GM19328 (cell line): Measurements from ENCODE around the gene ASPN.

Experiments
- ATAC-seq: cut with Tn5 transposase; IDR thresholded peaks from one replicate; pipeline ENCODE4 v1.9.1; 2021; ENCODE audit warnings: mild to moderate bottlenecking, moderate library complexity; ENCODE audit not compliant: unreplicated experiment

ASPN gene

GRCh38 chr9:92482329-92482728, at the start of gene ASPN:
Gene ASPN (minus strand): TSS chr9:92482506.
- no peak for ATAC-seq

- ATAC-seq: no peak
Measured at GRCh38 chr9:92530893-92531292, 48.6 kb upstream of the ASPN start.

- ATAC-seq: no peak
Measured at GRCh38 chr9:92529124-92529523, 46.8 kb upstream of the ASPN start.

- ATAC-seq: no peak
Measured at GRCh38 chr9:92528522-92528849, 46.2 kb upstream of the ASPN start.

- ATAC-seq: no peak
Measured at GRCh38 chr9:92527832-92528521, 45.7 kb upstream of the ASPN start.

GRCh38 chr9:92527291-92527828, 45.1 kb upstream of the ASPN start:
- no peak for ATAC-seq

- no peak for ATAC-seq
Measured at GRCh38 chr9:92525306-92525705, 43.0 kb upstream of the ASPN start.

- no peak for ATAC-seq
Measured at GRCh38 chr9:92524881-92525280, 42.6 kb upstream of the ASPN start.

- no peak for ATAC-seq
Measured at GRCh38 chr9:92522983-92523970, 41.0 kb upstream of the ASPN start.

GRCh38 chr9:92520837-92521236, 38.5 kb upstream of the ASPN start:
- no peak for ATAC-seq

- no peak for ATAC-seq
Measured at GRCh38 chr9:92518199-92518598, 35.9 kb upstream of the ASPN start.

GRCh38 chr9:92517046-92517445, 34.7 kb upstream of the ASPN start:
- no peak for ATAC-seq

- no peak for ATAC-seq
Measured at GRCh38 chr9:92516521-92516920, 34.2 kb upstream of the ASPN start.

GRCh38 chr9:92514635-92515034, 32.3 kb upstream of the ASPN start:
- no peak for ATAC-seq

- ATAC-seq: no peak
Measured at GRCh38 chr9:92513349-92513748, 31.0 kb upstream of the ASPN start.

- ATAC-seq: no peak
Measured at GRCh38 chr9:92512622-92513021, 30.3 kb upstream of the ASPN start.

GRCh38 chr9:92510747-92511146, 28.4 kb upstream of the ASPN start:
- no peak for ATAC-seq

GRCh38 chr9:92509050-92509449, 26.7 kb upstream of the ASPN start:
- no peak for ATAC-seq

- no peak for ATAC-seq
Measured at GRCh38 chr9:92508018-92508820, 25.9 kb upstream of the ASPN start.

GRCh38 chr9:92507496-92507895, 25.2 kb upstream of the ASPN start:
- ATAC-seq: no peak

GRCh38 chr9:92507005-92507404, 24.7 kb upstream of the ASPN start:
- no peak for ATAC-seq
